ACC112 (cell line): ENCODE results near the gene DBH.

Source experiments
- H2AFZ ChIP-seq: fragments of 200-600 bp; sonication (generic); one replicate; pipeline ENCODE4 v1.6.0; 2017; ENCODE audit warnings: antibody characterized with exemption, low read length; ENCODE audit not compliant: unreplicated experiment
- H3K27ac ChIP-seq: fragments of 200-600 bp; sonication (generic); 2 replicates; pipeline ENCODE4 v1.5.1; 2014; ENCODE audit warnings: low read depth, mild to moderate bottlenecking, antibody characterized with exemption, low read length, moderate library complexity
- H3K27me3 ChIP-seq: fragments of 200-600 bp; sonication (generic); 2 replicates; pipeline ENCODE4 v1.6.1; 2014; ENCODE audit warnings: mild to moderate bottlenecking, antibody characterized with exemption, low read length, moderate library complexity, mixed read lengths; ENCODE audit not compliant: insufficient read depth
- H3K36me3 ChIP-seq: fragments of 200-600 bp; sonication (generic); 2 replicates; pipeline ENCODE4 v1.6.1; 2016; ENCODE audit warnings: mild to moderate bottlenecking, antibody characterized with exemption, low read length, moderate library complexity, mixed read lengths; ENCODE audit not compliant: insufficient read depth
- H3K4me1 ChIP-seq: fragments of 200-600 bp; sonication (generic); one replicate; pipeline ENCODE4 v1.6.1; 2016; ENCODE audit warnings: low read length, mixed read lengths; ENCODE audit not compliant: insufficient read depth, unreplicated experiment, control insufficient read depth
- H3K4me3 ChIP-seq: fragments of 200-600 bp; sonication (generic); 2 replicates; pipeline ENCODE4 v1.5.1; 2014; ENCODE audit warnings: mild to moderate bottlenecking, low read depth, low read length
- H3K79me2 ChIP-seq: fragments of 200-600 bp; sonication (generic); one replicate; pipeline ENCODE4 v1.6.0; 2016; ENCODE audit warnings: low read length; ENCODE audit not compliant: control insufficient read depth, unreplicated experiment, insufficient read depth

Gene DBH

GRCh38 chr9:133693116-133693515 lies 57.0 kb downstream of the DBH start:
- Histone ChIP-seq H3K79me2 (no peaks in the 10 kb centered on the region), H3K4me3 (no peak overlapping the region), H3K4me1 (peaks cover 11% of the 10 kb centered on the region), H3K36me3 (no peaks in the 10 kb centered on the region), H2AFZ (no peak overlapping the region), H3K27ac (no peak overlapping the region), H3K27me3 (no peaks in the 10 kb centered on the region)

GRCh38 chr9:133693703-133694529 lies 57.8 kb downstream of the DBH start:
- peaks cover 11% of the 10 kb centered on the region for H3K4me1 ChIP-seq
- no peak overlapping the region for H2AFZ ChIP-seq
- no peak overlapping the region for H3K4me3 ChIP-seq
- no peaks in the 10 kb centered on the region for H3K36me3 ChIP-seq
- no peak overlapping the region for H3K27ac ChIP-seq
- H3K79me2 ChIP-seq: no peaks in the 10 kb centered on the region
- H3K27me3 ChIP-seq: no peaks in the 10 kb centered on the region

GRCh38 chr9:133694686-133695085 lies 58.5 kb downstream of the DBH start:
- no peaks in the 10 kb centered on the region for H3K79me2 ChIP-seq
- H3K4me1 ChIP-seq: peaks cover 11% of the 10 kb centered on the region
- H3K27me3 ChIP-seq: no peaks in the 10 kb centered on the region
- H3K4me3 ChIP-seq: no peak overlapping the region
- H2AFZ ChIP-seq: no peak overlapping the region
- no peaks in the 10 kb centered on the region for H3K36me3 ChIP-seq
- H3K27ac ChIP-seq: no peak overlapping the region

GRCh38 chr9:133696071-133696472 lies 59.9 kb downstream of the DBH start:
- Histone ChIP-seq H3K27ac (no peak overlapping the region), H2AFZ (no peak overlapping the region), H3K27me3 (no peaks in the 10 kb centered on the region), H3K4me3 (no peak overlapping the region), H3K36me3 (no peaks in the 10 kb centered on the region), H3K79me2 (no peaks in the 10 kb centered on the region), H3K4me1 (peaks cover 11% of the 10 kb centered on the region)

GRCh38 chr9:133699546-133699945 lies 63.4 kb downstream of the DBH start:
- Histone ChIP-seq H3K27ac (no peak overlapping the region), H3K4me1 (no peaks in the 10 kb centered on the region), H3K4me3 (no peak overlapping the region), H3K27me3 (no peaks in the 10 kb centered on the region), H2AFZ (no peak overlapping the region), H3K79me2 (no peaks in the 10 kb centered on the region), H3K36me3 (no peaks in the 10 kb centered on the region)

GRCh38 chr9:133700819-133701320 lies 64.7 kb downstream of the DBH start:
- Histone ChIP-seq H3K27ac (no peak overlapping the region), H3K36me3 (no peaks in the 10 kb centered on the region), H2AFZ (no peak overlapping the region), H3K79me2 (no peaks in the 10 kb centered on the region), H3K4me3 (no peak overlapping the region), H3K4me1 (peaks cover under 1% of the 10 kb centered on the region), H3K27me3 (no peaks in the 10 kb centered on the region)

- no peaks in the 10 kb centered on the region for H3K36me3 ChIP-seq
- no peaks in the 10 kb centered on the region for H3K27me3 ChIP-seq
- H3K4me3 ChIP-seq: no peak overlapping the region
- no peak overlapping the region for H2AFZ ChIP-seq
- no peaks in the 10 kb centered on the region for H3K79me2 ChIP-seq
- H3K4me1 ChIP-seq: peaks cover 7% of the 10 kb centered on the region
- H3K27ac ChIP-seq: no peak overlapping the region
Measured at GRCh38 chr9:133701321-133701980, 65.3 kb downstream of the DBH start.

GRCh38 chr9:133701981-133702797 lies 66.0 kb downstream of the DBH start:
- no peaks in the 10 kb centered on the region for H3K27me3 ChIP-seq
- H3K4me1 ChIP-seq: peaks cover 14% of the 10 kb centered on the region
- no peak overlapping the region for H3K27ac ChIP-seq
- H2AFZ ChIP-seq: no peak overlapping the region
- no peaks in the 10 kb centered on the region for H3K36me3 ChIP-seq
- no peak overlapping the region for H3K4me3 ChIP-seq
- no peaks in the 10 kb centered on the region for H3K79me2 ChIP-seq

- H3K4me1 ChIP-seq: peaks cover 22% of the 10 kb centered on the region
- no peaks in the 10 kb centered on the region for H3K36me3 ChIP-seq
- H3K79me2 ChIP-seq: no peaks in the 10 kb centered on the region
- no peak overlapping the region for H3K4me3 ChIP-seq
- no peak overlapping the region for H2AFZ ChIP-seq
- no peaks in the 10 kb centered on the region for H3K27me3 ChIP-seq
- H3K27ac ChIP-seq: no peak overlapping the region
Measured at GRCh38 chr9:133702798-133703590, 66.8 kb downstream of the DBH start.
